IPS DF 19.7 (cell line): ENCODE measurements around the gene TAAR9.
"Not testable (repeated sequence)": the region's sequence is repeated elsewhere in the genome, so short reads cannot be mapped to it uniquely, and the experiment has no call there.

Experiments used
- DNase-seq: peaks from one replicate; pipeline ENCODE4 v3.0.0-alpha.2; 2013; ENCODE audit warnings: low read depth, low spot score

The TAAR9 gene

DNA sequence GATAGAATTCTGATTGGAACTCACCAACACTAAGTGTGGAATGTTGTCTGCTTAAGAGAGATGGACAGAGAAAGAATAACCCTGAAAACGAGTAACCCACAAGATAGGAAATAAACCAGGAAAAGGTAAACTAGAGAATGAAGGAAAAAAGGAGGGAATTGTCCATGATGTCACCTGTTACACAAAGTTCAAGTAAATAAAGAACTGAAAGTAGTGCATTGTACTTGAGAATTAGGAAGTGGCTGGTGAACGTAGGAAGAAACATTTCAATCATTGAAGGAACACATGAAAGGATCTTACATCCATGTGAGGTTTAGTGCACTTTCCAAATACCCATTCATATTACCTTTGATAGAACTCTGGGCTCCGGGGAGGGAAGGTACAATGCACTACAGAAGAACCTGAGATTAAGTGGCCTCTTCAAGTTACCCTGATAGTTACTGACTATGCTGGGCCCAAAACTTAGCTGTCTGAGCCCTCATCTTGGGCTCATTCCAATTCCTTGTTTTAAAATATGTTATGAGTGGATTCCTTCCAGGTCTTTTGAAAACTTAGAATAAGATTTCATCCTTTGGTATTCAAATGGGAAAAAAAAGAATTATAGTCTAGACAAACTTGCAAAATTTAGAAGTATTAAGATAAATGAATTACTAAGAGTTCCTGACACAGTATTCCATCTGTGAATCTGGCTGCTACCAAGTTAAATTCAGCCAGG lies 24.1 kb upstream of the TAAR9 start:
- no peak for DNase-seq

- DNase-seq, result no peak
These were observed 22.7 kb upstream of the TAAR9 start for GRCh38 chr6:132515386-132515785.

DNA sequence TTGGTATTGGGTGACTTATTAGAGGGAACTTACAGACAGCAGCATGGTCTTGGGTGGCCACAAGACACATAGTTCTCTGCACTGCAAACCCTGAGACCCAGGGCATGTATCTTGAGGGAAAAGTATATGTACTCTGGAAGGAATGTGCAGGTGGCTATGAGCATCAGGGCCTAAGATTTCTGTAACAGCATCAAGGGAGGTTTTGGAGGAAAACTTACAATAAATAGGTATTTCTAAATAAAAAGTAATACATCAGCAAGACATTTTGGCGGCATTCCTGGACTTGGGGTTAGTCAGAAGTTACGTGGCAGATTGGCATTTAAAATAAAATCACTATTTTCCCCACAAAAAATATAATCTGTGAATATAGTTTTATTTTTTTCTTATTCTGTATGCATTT lies 17.1 kb upstream of the TAAR9 start:
- DNase-seq, result no peak

DNA sequence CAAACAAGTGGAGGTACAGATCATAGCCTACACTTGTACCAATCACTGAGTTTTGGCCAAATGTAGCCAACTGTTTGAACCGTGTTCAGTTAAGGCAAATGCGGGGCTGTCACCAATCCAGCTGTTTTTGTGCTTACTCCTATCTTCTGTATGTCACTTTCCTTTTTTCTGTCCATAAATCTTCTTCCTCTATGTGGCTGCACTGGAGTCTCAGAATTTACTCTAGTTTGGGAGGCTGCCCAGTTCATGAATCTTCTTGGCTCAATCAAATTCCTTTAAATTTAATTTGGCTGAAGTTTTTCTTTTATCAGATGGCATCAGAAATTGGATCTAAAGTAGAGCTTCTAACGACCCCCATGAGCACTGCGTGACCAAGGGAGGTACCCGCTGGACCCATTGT lies 13.4 kb upstream of the TAAR9 start:
- no peak for DNase-seq

DNA sequence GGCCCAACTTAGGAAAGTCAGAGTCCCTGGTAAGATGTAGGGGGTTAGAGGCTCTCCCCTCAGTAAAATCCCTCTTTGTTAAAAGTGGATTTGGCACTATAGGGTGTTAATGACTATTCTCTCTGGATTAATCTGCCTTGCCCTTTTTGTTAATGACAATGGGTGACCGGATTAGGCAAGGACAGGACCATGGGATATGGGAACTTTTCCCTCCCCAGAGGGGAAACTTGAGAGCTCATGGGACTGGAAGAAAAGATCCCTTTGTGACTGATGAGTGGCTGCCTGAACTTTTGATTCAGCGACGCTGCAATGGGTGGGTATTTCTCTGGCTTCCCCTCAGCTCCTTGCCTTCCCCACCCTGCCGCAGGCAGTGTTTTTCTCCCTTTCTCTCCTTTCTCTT lies 12.2 kb upstream of the TAAR9 start:
- no peak for DNase-seq

GRCh38 chr6:132526461-132526860 lies 11.6 kb upstream of the TAAR9 start:
- DNase-seq, result no peak

- no peak for DNase-seq
These were observed 10.3 kb upstream of the TAAR9 start for GRCh38 chr6:132527791-132528190.

GRCh38 chr6:132530293-132530974 lies 7.6 kb upstream of the TAAR9 start:
- no peak for DNase-seq

DNA sequence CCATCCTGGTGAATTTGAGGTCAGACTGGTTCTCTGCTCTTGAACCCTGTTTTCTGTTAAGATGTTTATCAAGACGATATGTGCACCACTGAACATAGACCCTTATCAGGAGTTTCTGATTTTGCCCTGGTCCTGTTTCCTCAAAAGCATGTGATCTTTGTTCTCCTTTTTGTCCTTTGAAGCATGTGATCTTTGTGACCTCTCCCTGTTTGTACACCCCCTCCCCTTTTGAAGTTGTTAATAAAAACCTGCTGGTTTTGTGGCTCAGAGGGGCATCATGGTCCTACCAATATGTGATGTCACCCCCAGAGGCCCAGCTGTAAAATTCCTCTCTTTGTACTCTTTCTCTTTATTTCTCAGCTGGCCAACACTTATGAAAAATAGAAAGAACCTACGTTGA lies 3.5 kb upstream of the TAAR9 start:
- DNase-seq, result not testable (repeated sequence)

DNA sequence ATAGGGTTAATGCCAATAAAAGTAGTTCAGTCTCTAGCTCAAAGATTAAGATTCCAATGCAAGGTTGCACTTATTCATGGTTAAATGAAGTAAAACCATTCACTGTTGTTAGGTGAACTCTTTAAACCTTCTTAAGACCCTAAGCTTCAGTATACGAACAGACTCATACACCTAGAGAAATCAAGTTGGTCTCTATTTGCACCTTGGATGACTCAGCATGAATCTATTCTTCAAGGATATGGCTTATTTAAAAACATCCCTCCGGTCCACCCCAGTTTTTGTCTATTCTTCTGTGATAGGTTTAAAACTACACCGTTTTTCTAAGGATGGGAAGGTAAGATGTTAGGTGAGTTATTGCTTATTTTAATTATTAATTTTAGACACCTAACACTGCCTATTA lies 932 bp upstream of the TAAR9 start:
- no peak for DNase-seq

- DNase-seq, result no peak
These were observed 6.7 kb downstream of the TAAR9 start for GRCh38 chr6:132544826-132545225.

DNA sequence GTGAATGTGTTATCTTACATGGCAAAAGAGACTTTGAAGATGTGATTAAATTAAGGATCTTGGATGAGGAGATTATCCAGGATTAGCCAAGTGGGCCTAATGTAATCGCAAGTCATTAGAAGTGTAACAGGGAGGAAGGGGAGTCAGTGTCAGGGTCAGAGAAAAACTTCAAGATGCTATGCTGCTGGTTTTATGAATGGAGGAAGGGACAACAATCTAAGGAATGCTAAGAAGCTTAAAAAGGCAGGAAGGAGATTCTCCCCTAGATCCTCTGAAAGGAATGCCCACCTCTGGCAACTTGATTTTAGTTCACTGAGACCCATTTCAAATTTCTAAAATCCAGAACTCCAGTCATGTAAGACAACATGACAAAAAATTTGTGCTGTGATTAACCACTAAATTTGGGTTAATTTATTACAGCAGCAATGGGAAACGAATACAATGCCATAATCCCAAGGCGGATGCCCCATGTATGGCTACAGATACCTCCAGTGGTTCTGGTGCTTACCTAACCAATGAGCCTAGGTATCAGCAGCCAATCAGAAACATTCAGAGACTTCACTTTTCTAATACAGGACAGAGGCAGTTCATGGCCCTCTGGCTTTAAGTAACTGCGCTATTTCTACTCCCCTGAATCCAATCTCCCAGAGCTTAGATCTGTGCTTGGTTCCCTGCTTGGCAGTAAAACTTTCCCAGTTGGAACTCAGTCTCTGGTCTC lies 10.8 kb downstream of the TAAR9 start:
- peak; percentile 33 for DNase-seq

DNA sequence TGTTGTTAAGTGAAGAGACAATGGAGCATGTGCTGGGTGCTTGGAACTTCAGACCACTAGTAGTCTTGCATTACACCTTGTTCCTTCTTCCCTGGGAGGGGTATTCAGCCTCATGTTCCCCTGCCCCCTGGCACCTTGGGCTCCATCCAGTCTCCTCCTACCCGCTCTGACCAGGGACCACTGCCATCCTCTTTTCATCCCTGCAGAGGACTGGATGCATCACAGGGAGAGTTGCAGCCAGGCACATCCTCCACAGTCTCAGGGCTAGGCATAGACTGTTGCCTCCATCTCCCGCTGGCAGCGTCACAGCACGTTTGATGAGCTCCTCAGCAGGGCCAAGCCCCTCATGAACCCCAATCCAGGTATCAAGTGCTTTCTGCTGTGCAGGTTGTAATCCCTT lies 13.1 kb downstream of the TAAR9 start:
- DNase-seq, result no peak

GRCh38 chr6:132552372-132552771 lies 14.3 kb downstream of the TAAR9 start, which contains the start of gene TAAR8:
Gene TAAR8, plus strand, starts transcription at chr6:132552672. Its CDS starts 21 bp downstream, at chr6:132552693.
- DNase-seq, result no peak

- DNase-seq, result not testable (repeated sequence)
These were observed 22.0 kb downstream of the TAAR9 start for GRCh38 chr6:132560087-132560486.

- no peak for DNase-seq
These were observed 28.3 kb downstream of the TAAR9 start for GRCh38 chr6:132566404-132566803.

DNA sequence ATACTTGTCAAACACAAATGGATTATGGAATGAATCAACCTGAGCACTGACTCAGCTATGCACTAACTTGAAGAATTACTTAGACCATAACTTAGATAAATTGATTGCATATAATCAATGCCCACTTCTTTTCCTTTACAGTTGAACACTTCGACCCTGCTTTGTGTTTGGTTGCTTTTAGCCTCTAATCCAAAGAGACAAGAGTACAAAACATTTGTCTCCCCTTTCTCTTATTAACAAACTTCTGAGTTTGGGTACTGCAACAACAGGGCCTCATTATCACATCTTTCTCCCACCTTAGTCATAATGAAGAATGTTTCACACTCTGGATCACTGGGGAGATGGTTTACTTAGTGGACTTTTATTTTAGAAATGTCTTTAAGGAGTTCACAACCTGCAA lies 29.5 kb downstream of the TAAR9 start:
- no peak for DNase-seq

- DNase-seq, result no peak
These were observed 30.5 kb downstream of the TAAR9 start for GRCh38 chr6:132568611-132569010.

DNA sequence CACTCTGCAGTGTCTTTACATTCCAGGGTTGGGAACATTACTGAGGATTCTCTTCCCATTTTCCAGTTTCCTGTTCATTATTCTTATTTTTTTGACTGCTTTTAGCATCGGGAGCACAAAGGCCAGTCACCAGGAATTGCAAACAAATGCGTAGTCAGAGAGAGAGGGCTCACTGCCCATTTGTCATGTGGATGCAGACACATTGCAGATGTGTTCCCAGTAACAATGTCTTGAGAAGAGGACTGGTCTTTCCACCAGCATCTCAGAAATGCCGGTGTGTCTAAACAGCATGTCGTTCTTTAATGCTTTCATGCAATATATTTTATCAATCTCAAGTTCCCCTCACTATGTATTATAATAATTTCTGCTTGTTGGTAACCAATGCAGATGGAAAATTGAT lies 31.1 kb downstream of the TAAR9 start:
- DNase-seq, result no peak

- DNase-seq, result no peak
These were observed 32.2 kb downstream of the TAAR9 start, which contains the start of gene TAAR6 for GRCh38 chr6:132570221-132570777. Gene TAAR6, plus strand, starts transcription at chr6:132570322. Its CDS starts 0 bp downstream, at chr6:132570322.

DNA sequence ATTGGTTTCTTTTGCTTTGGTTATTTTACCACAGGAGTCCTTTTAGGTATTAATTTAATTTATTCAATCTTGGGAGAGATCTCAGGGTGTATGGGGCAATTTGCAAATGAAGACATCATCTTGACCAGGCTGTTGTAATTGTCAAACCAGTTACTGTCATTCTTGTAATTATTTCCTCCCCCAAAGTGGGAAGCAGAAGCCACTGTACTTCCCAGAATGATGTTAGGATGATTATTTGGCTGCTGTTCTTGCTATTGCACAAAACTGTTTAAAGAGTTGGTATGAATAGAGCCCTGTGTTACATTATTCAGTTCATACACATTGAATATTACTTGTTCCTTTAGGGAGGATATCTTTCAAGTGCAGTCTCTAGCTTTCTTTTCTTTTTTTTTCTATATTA lies 33.7 kb downstream of the TAAR9 start:
- no peak for DNase-seq

GRCh38 chr6:132584698-132585097 lies 46.6 kb downstream of the TAAR9 start:
- no peak for DNase-seq
